GM12891 (cell line): Measurements from ENCODE around the gene KRTDAP.

Experiments
- PAX5 ChIP-seq: IDR thresholded peaks from 2 replicates; pipeline ENCODE4 v1.6.1; 2011; ENCODE audit warnings: low read length, moderate library complexity, mild to moderate bottlenecking; ENCODE audit not compliant: insufficient read depth, severe bottlenecking
- POLR2A ChIP-seq: IDR thresholded peaks from 2 replicates; pipeline ENCODE4 v1.6.1; 2011; ENCODE audit warnings: low read depth, low read length, control low read depth
- POLR2AphosphoS5 ChIP-seq: IDR thresholded peaks from 2 replicates; pipeline ENCODE4 v1.6.1; 2011; ENCODE audit warnings: low read depth, low read length, control low read depth
- SPI1 ChIP-seq: IDR thresholded peaks from 2 replicates; pipeline ENCODE4 v1.6.1; 2011; ENCODE audit warnings: low read depth, low read length, control low read depth
- TAF1 ChIP-seq: IDR thresholded peaks from 2 replicates; pipeline ENCODE4 v1.6.1; 2011; ENCODE audit warnings: low read depth, low read length, control low read depth

DNA sequence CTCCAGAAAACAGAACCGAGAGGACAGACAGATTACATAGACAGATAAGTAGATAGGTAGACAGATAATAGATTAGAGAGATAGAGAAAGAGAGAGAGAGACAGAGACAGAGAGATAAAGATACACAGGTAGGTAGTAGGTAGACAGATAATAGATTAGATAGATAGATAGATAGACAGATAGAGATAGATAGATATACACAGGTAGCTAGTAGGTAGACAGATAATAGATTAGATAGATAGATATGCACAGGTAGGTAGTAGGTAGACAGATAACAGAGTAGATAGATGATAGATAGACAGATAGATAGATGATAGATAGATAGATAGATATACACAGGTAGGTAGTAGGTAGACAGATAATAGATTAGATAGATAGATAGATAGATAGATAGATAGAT is 32.1 kb downstream of the KRTDAP start:
- TF ChIP-seq PAX5, result no peak
- TF ChIP-seq TAF1, result no peak
- TF ChIP-seq POLR2AphosphoS5, result no peak
- TF ChIP-seq POLR2A, result no peak
- no peak for TF ChIP-seq SPI1
